ENCODE measurements around the gene STMP1.

Gene STMP1

GRCh38 chr7:135659159-135659846 is 3.0 kb upstream of the STMP1 start:
- TF ChIP-seq CTCF (IDR thresholded peaks at IDR 0.05; ENCODE audit: low read depth, low read length, missing control alignments) = no peak
- no peaks in the 10 kb centered on the region for H3K36me3 ChIP-seq (replicated peaks)
- in situ Hi-C loops (cut with HindIII; ENCODE audit: low pct_ligation_motif_present, low sequenced_read_pairs) = no loop called here
- H3K4me3 ChIP-seq (ENCODE audit: low read depth, low read length) = no peak overlapping the region
- DNase-seq = no peak
- no peak overlapping the region for H3K27ac ChIP-seq
- H3K27me3 ChIP-seq (replicated peaks) = no peaks in the 10 kb centered on the region

DNA sequence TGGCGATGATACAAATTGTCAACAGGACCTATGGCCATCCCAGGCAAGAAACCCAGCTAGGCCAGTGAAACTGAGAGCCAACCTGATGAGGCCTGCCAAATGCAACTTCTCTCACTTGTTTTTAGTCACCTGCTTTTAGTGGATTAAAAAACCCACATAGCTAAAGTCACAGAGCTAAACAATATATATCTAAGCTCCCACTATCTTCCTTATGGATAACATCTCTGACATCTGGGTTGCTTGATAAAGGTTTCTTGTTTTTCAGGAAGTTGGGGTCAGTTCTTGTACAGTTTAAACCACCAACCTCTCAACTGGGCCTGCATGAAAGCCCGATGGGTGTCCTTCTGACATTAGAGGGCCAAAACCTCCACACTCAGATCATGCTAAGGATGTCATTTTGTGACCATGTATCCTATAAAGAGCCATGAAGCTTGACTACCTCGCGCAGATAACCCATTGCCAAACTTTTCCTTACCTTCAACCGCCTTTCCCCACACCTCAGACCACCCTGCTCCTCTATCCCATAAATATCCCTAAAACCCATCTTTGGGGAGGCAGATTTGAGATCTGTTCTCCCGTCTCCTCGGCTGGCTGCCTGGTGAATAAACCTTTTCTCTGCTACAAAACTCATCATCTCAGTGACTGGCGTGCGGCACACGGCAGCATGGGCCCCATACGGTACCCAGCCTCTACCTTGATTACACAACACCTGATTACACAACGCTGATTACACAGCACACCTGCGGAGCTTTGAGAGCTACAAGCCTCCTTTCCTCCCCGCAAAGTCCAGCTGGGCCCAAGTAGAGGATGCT is 797 bp upstream of the STMP1 start:
- no peak for TF ChIP-seq CTCF (IDR thresholded peaks at IDR 0.05; ENCODE audit: low read depth, low read length, missing control alignments)
- Histone ChIP-seq H3K36me3 (replicated peaks) (no peaks in the 10 kb centered on the region), H3K4me3 (ENCODE audit: low read depth, low read length) (peak overlapping the region; percentile 98), H3K27me3 (replicated peaks) (no peaks in the 10 kb centered on the region), H3K27ac (no peak overlapping the region)
- in situ Hi-C loops (cut with HindIII; ENCODE audit: low pct_ligation_motif_present, low sequenced_read_pairs) = no loop called here
- no peak for DNase-seq

DNA sequence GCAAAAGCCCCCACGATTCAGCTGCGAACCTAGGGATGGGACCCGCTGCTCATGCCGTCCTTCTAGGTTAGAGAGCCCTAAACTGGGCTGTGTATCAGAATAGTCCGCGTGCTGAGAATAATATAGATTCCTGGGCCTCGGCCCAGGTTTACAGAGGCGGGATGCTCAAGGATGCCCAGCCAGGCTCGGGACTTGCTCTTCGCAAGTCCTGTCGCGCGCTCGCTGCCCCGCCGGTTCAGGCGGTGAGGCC is 266 bp upstream of the STMP1 start:
- TF ChIP-seq CTCF (IDR thresholded peaks at IDR 0.05; ENCODE audit: low read depth, low read length, missing control alignments) = no peak
- no peak for DNase-seq
- no peaks in the 10 kb centered on the region for H3K36me3 ChIP-seq (replicated peaks)
- peak overlapping the region; percentile 98 for H3K4me3 ChIP-seq (ENCODE audit: low read depth, low read length)
- H3K27me3 ChIP-seq (replicated peaks) = no peaks in the 10 kb centered on the region
- H3K27ac ChIP-seq = peak overlapping the region; percentile 95
- in situ Hi-C loops (cut with HindIII; ENCODE audit: low pct_ligation_motif_present, low sequenced_read_pairs) = no loop called here

DNA sequence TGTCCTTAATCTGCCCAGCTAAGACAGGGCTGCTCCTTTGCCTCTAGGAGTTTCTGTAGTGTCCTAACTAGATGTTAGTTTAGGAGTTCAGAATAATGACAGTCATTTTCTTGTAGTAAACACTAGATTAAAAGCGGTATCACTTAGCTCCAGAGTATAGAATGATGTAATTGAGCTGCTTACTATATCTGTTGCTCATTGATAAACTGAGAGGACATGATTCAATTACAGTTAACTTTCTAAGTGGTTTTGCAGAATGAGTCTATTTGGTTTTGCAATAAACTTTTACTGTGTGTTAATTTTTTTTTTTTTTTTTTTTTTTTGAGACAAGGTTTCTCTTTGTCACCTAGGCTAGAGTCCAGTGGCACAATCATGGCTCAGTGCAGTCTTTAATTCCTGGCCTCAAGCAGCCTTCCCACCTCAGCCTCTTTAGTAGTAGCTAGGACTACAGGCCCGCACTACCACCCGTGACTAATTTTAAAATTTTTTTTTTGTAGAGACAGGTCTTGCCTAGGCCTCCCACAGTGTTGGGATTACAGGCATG is 1.8 kb downstream of the STMP1 start:
- peak overlapping the region; percentile 95 for H3K27ac ChIP-seq
- no peaks in the 10 kb centered on the region for H3K27me3 ChIP-seq (replicated peaks)
- DNase-seq = no peak
- in situ Hi-C loops (cut with HindIII; ENCODE audit: low pct_ligation_motif_present, low sequenced_read_pairs) = no loop called here
- H3K4me3 ChIP-seq (ENCODE audit: low read depth, low read length) = no peak overlapping the region
- no peaks in the 10 kb centered on the region for H3K36me3 ChIP-seq (replicated peaks)
- TF ChIP-seq CTCF (IDR thresholded peaks at IDR 0.05; ENCODE audit: low read depth, low read length, missing control alignments) = no peak

DNA sequence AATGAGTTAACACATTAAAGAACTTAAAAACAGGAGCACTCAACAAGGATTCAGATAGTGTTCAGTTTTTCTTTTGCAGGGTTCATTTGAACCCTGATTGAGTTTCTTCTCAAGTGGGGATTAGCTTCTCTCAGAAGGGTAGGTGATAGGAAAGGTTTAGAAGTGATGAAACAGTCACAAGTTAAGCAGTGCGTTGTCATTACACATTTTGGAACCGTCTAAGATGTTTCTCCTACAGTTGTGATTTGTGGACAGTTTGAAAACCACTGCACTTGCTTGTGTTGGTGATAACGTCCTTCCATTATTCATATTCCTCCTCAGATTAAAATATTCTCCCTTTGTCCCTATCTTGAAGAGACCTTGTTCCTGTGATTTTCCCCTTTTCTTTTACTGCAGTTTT is 2.7 kb downstream of the STMP1 start:
- Histone ChIP-seq H3K27ac (no peak overlapping the region), H3K27me3 (replicated peaks) (no peaks in the 10 kb centered on the region), H3K4me3 (ENCODE audit: low read depth, low read length) (no peak overlapping the region), H3K36me3 (replicated peaks) (no peaks in the 10 kb centered on the region)
- no peak for DNase-seq
- no peak for TF ChIP-seq CTCF (IDR thresholded peaks at IDR 0.05; ENCODE audit: low read depth, low read length, missing control alignments)
- in situ Hi-C loops (cut with HindIII; ENCODE audit: low pct_ligation_motif_present, low sequenced_read_pairs) = no loop called here
